IPS-20b (cell line): ENCODE measurements around the gene CFAP65.

Experiments used
- H3K27ac ChIP-seq: one replicate; pipeline ENCODE4 v1.5.1; 2013; ENCODE audit warnings: low read length
- H3K27me3 ChIP-seq: 2 replicates; pipeline ENCODE4 v1.6.1; 2013; ENCODE audit warnings: mild to moderate bottlenecking, low read length, inconsistent platforms; ENCODE audit not compliant: insufficient read depth
- H3K36me3 ChIP-seq: 2 replicates; pipeline ENCODE4 v1.6.1; 2013; ENCODE audit warnings: low read depth, mild to moderate bottlenecking, inconsistent platforms, low read length, moderate library complexity; ENCODE audit not compliant: insufficient read depth
- H3K4me1 ChIP-seq: 2 replicates; pipeline ENCODE4 v1.6.1; 2013; ENCODE audit warnings: mild to moderate bottlenecking, control low read depth, inconsistent platforms, low read length, moderate library complexity; ENCODE audit not compliant: insufficient read depth
- H3K4me3 ChIP-seq: 2 replicates; pipeline ENCODE4 v1.5.1; 2013; ENCODE audit warnings: mild to moderate bottlenecking, low read length, inconsistent platforms
- H3K9ac ChIP-seq: 2 replicates; pipeline ENCODE4 v1.6.1; 2013; ENCODE audit warnings: low read depth, mild to moderate bottlenecking, inconsistent platforms, low read length, moderate library complexity
- H3K9me3 ChIP-seq: 2 replicates; pipeline ENCODE4 v1.6.1; 2013; ENCODE audit warnings: mild to moderate bottlenecking, low read depth, low read length, inconsistent platforms; ENCODE audit not compliant: insufficient read depth

Gene CFAP65

GRCh38 chr2:219018726-219019125 lies 22.6 kb downstream of the CFAP65 start:
- H3K9ac ChIP-seq = no peak overlapping the region
- H3K27me3 ChIP-seq = peaks cover 18% of the 10 kb centered on the region; the same call in 1 of the 2 replicates
- no peak overlapping the region for H3K27ac ChIP-seq
- H3K4me1 ChIP-seq = no peaks in the 10 kb centered on the region
- H3K4me3 ChIP-seq = no peak overlapping the region
- no peaks in the 10 kb centered on the region for H3K9me3 ChIP-seq
- H3K36me3 ChIP-seq = no peaks in the 10 kb centered on the region

DNA sequence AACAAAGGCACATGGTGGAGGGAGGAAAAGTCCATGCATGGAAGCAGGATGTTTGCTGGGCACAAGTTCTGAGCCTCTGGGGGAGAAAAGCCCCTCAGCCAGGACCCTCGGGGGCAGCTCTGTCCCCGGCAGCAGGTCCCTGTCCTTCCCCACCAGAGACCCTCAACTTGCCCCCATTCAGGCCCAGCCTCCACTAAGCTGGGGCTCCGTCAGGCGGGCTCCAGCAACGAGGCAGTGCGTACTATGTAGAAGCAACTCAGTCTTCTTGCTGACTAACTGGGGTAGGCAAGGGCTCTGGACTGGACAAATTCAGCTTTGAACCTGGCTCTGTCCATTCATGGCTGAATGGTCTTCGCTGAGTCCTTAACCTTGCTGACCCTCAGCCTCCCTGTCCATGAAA lies 23.0 kb downstream of the CFAP65 start:
- H3K4me1 ChIP-seq = no peaks in the 10 kb centered on the region
- peaks cover 22% of the 10 kb centered on the region; the same call in 1 of the 2 replicates for H3K27me3 ChIP-seq
- H3K4me3 ChIP-seq = no peak overlapping the region
- H3K36me3 ChIP-seq = no peaks in the 10 kb centered on the region
- H3K9me3 ChIP-seq = no peaks in the 10 kb centered on the region
- no peak overlapping the region for H3K27ac ChIP-seq
- no peak overlapping the region for H3K9ac ChIP-seq

DNA sequence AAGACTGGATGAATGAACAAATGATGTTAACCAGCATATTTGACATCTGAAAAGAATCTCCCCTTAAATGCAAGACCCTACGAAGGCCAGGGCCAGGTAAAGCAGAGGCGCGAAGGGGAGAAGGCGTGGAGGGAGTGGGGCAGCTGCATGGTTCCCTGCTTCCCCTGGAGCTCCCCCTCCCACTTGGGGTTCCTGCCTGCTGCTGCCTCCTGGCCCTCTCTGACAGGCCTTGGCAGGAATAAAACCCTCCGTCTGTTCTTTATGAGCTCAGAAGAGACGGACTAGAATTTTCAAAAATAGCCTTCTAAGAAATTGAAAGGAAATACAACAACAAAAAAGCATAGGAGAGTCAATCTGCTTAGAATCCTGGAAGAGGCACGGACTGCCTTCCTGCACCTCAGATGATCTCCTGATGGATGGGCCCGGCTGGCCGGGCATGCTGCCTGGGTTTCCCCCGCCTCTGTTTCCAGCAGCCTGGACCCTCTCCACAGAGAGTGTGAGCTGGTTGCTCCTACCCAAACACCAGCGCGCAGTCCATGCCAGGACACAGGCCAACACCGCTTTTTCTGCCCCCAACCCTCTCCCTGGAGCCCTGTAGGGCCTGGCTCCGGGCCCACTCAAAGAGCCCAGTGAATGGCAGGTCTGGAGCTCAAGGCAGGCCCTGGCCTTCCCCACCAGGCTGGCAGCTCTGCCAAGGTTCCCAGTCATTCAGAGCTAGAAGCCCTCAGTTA lies 23.9 kb downstream of the CFAP65 start:
- Histone ChIP-seq H3K27me3 (peaks cover 27% of the 10 kb centered on the region; the same call in 1 of the 2 replicates), H3K36me3 (no peaks in the 10 kb centered on the region), H3K9me3 (no peaks in the 10 kb centered on the region), H3K27ac (no peak overlapping the region), H3K9ac (no peak overlapping the region), H3K4me1 (no peaks in the 10 kb centered on the region), H3K4me3 (no peak overlapping the region)

DNA sequence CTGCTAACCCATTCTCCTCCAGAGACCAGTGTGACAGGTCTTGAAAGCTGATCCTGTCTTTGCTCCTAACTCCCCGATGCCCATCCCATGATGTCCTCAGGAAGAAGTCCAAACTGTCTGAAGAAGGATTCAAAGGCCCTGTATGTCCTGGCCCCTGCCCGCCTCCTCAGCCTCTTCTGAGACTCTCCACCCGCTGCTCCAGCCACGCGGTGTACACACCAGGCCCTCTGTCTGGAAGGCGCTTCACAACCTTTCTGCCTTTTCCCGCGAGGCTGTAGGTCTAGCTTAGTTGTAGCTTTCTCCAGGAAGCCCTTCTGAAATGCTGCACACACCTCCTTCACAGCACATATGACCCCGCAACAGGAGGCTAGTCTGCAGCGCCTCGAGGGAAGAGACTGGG lies 24.6 kb downstream of the CFAP65 start:
- H3K4me3 ChIP-seq = no peak overlapping the region
- no peaks in the 10 kb centered on the region for H3K36me3 ChIP-seq
- H3K27ac ChIP-seq = no peak overlapping the region
- H3K4me1 ChIP-seq = no peaks in the 10 kb centered on the region
- no peak overlapping the region for H3K9ac ChIP-seq
- no peaks in the 10 kb centered on the region for H3K9me3 ChIP-seq
- peaks cover 28% of the 10 kb centered on the region; the same call in 1 of the 2 replicates for H3K27me3 ChIP-seq

DNA sequence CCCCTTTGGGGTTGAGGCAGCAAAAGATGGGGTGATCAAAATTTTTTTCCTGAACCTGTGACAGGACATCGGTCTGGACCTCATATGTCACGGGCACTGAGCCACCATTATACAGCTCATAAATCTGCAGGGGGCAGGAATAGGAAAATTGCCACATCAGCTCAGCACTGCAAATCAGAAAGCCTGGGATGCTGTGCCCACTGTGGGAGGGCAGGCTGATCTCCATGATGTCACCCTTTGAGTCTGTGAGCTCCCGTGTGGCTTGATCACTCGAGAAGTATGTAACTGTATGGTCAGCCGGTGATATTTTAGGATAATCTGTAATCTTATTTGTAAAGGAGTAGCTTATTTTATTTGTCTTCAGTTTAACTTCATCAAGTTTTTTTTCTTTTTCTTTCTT lies 30.4 kb downstream of the CFAP65 start:
- no peak overlapping the region for H3K27ac ChIP-seq
- H3K36me3 ChIP-seq = no peaks in the 10 kb centered on the region
- no peaks in the 10 kb centered on the region for H3K9me3 ChIP-seq
- H3K4me1 ChIP-seq = no peaks in the 10 kb centered on the region
- H3K9ac ChIP-seq = no peak overlapping the region
- H3K27me3 ChIP-seq = peaks cover 60% of the 10 kb centered on the region
- no peak overlapping the region for H3K4me3 ChIP-seq

- no peaks in the 10 kb centered on the region for H3K36me3 ChIP-seq
- no peak overlapping the region for H3K27ac ChIP-seq
- H3K27me3 ChIP-seq = peaks cover 63% of the 10 kb centered on the region
- no peaks in the 10 kb centered on the region for H3K4me1 ChIP-seq
- no peak overlapping the region for H3K4me3 ChIP-seq
- no peaks in the 10 kb centered on the region for H3K9me3 ChIP-seq
- H3K9ac ChIP-seq = no peak overlapping the region
These were observed 31.1 kb downstream of the CFAP65 start for GRCh38 chr2:219010162-219010756.

GRCh38 chr2:219009294-219009693 lies 32.0 kb downstream of the CFAP65 start:
- H3K27ac ChIP-seq = no peak overlapping the region
- H3K9me3 ChIP-seq = no peaks in the 10 kb centered on the region
- no peak overlapping the region for H3K9ac ChIP-seq
- H3K4me1 ChIP-seq = no peaks in the 10 kb centered on the region
- H3K4me3 ChIP-seq = no peak overlapping the region
- H3K27me3 ChIP-seq = peaks cover 64% of the 10 kb centered on the region
- no peaks in the 10 kb centered on the region for H3K36me3 ChIP-seq

- Histone ChIP-seq H3K27ac (no peak overlapping the region), H3K4me1 (peaks cover 7% of the 10 kb centered on the region; the same call in 1 of the 2 replicates), H3K36me3 (no peaks in the 10 kb centered on the region), H3K4me3 (no peak overlapping the region), H3K9ac (no peak overlapping the region), H3K9me3 (no peaks in the 10 kb centered on the region; the same call in 1 of the 2 replicates), H3K27me3 (peaks cover 94% of the 10 kb centered on the region)
These were observed 37.3 kb downstream of the CFAP65 start for GRCh38 chr2:219003979-219004378.

DNA sequence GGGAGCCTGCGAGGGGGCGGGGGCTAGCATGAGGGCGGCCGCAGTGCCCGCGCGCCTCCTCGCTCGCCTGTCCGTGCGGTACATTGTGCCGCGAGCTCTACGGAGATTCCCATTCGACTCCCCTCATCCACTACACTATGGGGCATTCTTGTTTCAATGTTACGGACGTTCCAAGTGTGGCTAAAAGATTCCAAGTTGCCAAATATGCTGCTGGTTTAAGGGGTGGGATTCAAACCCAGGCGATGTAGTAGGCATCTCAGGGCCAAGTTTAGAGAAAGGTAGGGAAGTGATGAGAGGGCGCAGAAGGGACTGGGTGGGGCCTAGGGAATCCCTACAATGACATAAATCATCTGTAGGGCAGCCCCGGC lies 38.1 kb downstream of the CFAP65 start:
- no peaks in the 10 kb centered on the region for H3K36me3 ChIP-seq
- H3K9ac ChIP-seq = no peak overlapping the region
- H3K4me1 ChIP-seq = peaks cover 7% of the 10 kb centered on the region; the same call in 1 of the 2 replicates
- H3K27ac ChIP-seq = no peak overlapping the region
- peak overlapping the region; percentile 66; the same call in 1 of the 2 replicates for H3K4me3 ChIP-seq
- no peaks in the 10 kb centered on the region; the same call in 1 of the 2 replicates for H3K9me3 ChIP-seq
- peaks cover 95% of the 10 kb centered on the region for H3K27me3 ChIP-seq

- H3K9me3 ChIP-seq = no peaks in the 10 kb centered on the region; the same call in 1 of the 2 replicates
- H3K27me3 ChIP-seq = peaks cover 98% of the 10 kb centered on the region
- no peaks in the 10 kb centered on the region for H3K36me3 ChIP-seq
- H3K4me1 ChIP-seq = peaks cover 7% of the 10 kb centered on the region; the same call in 1 of the 2 replicates
- H3K4me3 ChIP-seq = peak overlapping the region; percentile 66
- no peak overlapping the region for H3K9ac ChIP-seq
- H3K27ac ChIP-seq = no peak overlapping the region
These were observed 38.7 kb downstream of the CFAP65 start for GRCh38 chr2:219002395-219003266.

GRCh38 chr2:219001577-219002394 lies 39.5 kb downstream of the CFAP65 start:
- peaks cover 99% of the 10 kb centered on the region for H3K27me3 ChIP-seq
- H3K4me1 ChIP-seq = peaks cover 7% of the 10 kb centered on the region; the same call in 1 of the 2 replicates
- no peaks in the 10 kb centered on the region; the same call in 1 of the 2 replicates for H3K9me3 ChIP-seq
- H3K4me3 ChIP-seq = no peak overlapping the region; the same call in 1 of the 2 replicates
- no peak overlapping the region for H3K9ac ChIP-seq
- H3K27ac ChIP-seq = no peak overlapping the region
- H3K36me3 ChIP-seq = no peaks in the 10 kb centered on the region
